ENCODE data around the gene SLC25A13. TPM values are rescaled to one million over a fixed set of nuclear protein-coding genes. Genes with fewer than 3 reads are reported as not detected.

Gene SLC25A13
- total and polyA plus RNA-seq, 2 of the 8 experiments (the other 6 are each of a cell fraction or from before 2014, with no cell fraction given) = 30.8 to 85.4 TPM

GRCh38 chr7:96316949-96317348 is 4.9 kb downstream of the SLC25A13 start:
- Histone ChIP-seq H3K14ac (ENCODE audit: insufficient read length) (no peak overlapping the region), H3K9me3 (ENCODE audit: insufficient read depth in 2 of 2, low read depth in 1 of 2, low read length in 1 of 2) (no peaks in the 10 kb centered on the region), H4K8ac (ENCODE audit: extremely low read depth, insufficient read depth, low read length) (no peak overlapping the region), H3K79me2 (ENCODE audit: control insufficient read depth in 1 of 2, insufficient read depth in 2 of 2, low read length in 2 of 2) (peaks cover 11 to 89% of the 10 kb centered on the region in 2 experiments), H3K23ac (ENCODE audit: insufficient read length) (no peak overlapping the region), H3K4me2 (ENCODE audit: insufficient read depth in 1 of 2, low read depth in 2 of 2, low read length in 2 of 2) (no peak overlapping the region), H2BK15ac (ENCODE audit: low read length) (no peak overlapping the region), H2BK120ac (replicated peaks; ENCODE audit: low read depth, low read length) (no peak overlapping the region), H3K27ac (ENCODE audit: low read depth, low read length) (no peak overlapping the region), H3K4me3 (ENCODE audit: extremely low read depth in 1 of 4, insufficient read depth in 2 of 4, low read depth in 3 of 4, low read length in 4 of 4) (no peak overlapping the region), H3K4me1 (replicated peaks in 1 of 4; ENCODE audit: control insufficient read depth in 3 of 4, insufficient read depth in 4 of 4, low read length in 3 of 4) (peaks cover 0 to 8% (median 3%) of the 10 kb centered on the region in 4 experiments; a peak in 4 of 7 replicates), H2AFZ (ENCODE audit: low read length) (no peak overlapping the region), H3K4ac (replicated peaks; ENCODE audit: insufficient read length, low read depth, low read length) (no peak overlapping the region), H3K9ac (replicated peaks in 1 of 4; ENCODE audit: extremely low read depth in 1 of 4, low read depth in 3 of 4, low read length in 3 of 4) (no peak overlapping the region), H3K18ac (ENCODE audit: extremely low read depth, low read length) (no peak overlapping the region), H3K36me3 (ENCODE audit: control insufficient read depth in 2 of 4, insufficient read depth in 4 of 4, low read length in 3 of 4) (0 out of 8 replicates have a peak, but pooled peaks cover 0 to 2% (median 0%) of the 10 kb centered on the region in 4 experiments), H2BK12ac (ENCODE audit: low read depth, low read length) (no peak overlapping the region), H3K79me1 (ENCODE audit: low read depth, low read length) (peaks cover 7% of the 10 kb centered on the region), H4K20me1 (replicated peaks in 1 of 2; ENCODE audit: control insufficient read depth in 1 of 2, insufficient read depth in 2 of 2, low read length in 2 of 2) (peaks cover 0 to 8% of the 10 kb centered on the region in 2 experiments), H2AK5ac (ENCODE audit: low read depth, low read length) (no peak overlapping the region), H3K23me2 (ENCODE audit: low read depth, low read length) (peaks cover 4% of the 10 kb centered on the region), H3K56ac (replicated peaks; ENCODE audit: insufficient read length, low read depth, low read length) (no peak overlapping the region), H3K27me3 (replicated peaks in 1 of 4; ENCODE audit: control insufficient read depth in 3 of 4, extremely low read depth in 1 of 4, insufficient read depth in 3 of 4, low read length in 3 of 4) (no peaks in the 10 kb centered on the region), H4K91ac (replicated peaks; ENCODE audit: insufficient read length, low read length) (no peak overlapping the region), H2BK5ac (ENCODE audit: low read depth, low read length) (no peak overlapping the region), H4K5ac (ENCODE audit: insufficient read length, low read depth, low read length) (no peak overlapping the region), H2BK20ac (ENCODE audit: low read length) (no peak overlapping the region)
- DNase-seq (ENCODE audit: low read depth in 1 of 2, low spot score in 2 of 2) (no peak), FAIRE-seq (no peak)
- ChIA-PET POLR2A (ENCODE audit: partially characterized antibody) (no interaction called here), CTCF (ENCODE audit: partially characterized antibody) (interaction anchor here (1.2 kb wide), 1 partner anchor 711 kb away, joined by 3 read pairs; no protein-coding TSS in a partner anchor)
- WGBS, 2 experiments (ENCODE audit: extremely low coverage in 1 of 2, insufficient coverage in 1 of 2, insufficient read length in 1 of 2, insufficient replicate concordance in 2 of 2, low coverage in 1 of 2, low lambda C conversion rate in 2 of 2, missing lambda C conversion rate in 1 of 2) = 79% methylated on average over 8 of the region's 8 CpGs; no CpG with 5 or more reads in 1 of the 2 experiments
- TF ChIP-seq ZNF274 (IDR thresholded peaks at IDR 0.05; ENCODE audit: borderline replicate concordance, extremely low read depth, low read length) = no peak

Data from H1 (cell line).